HepG2 (cell line): ENCODE data around the gene HTRA3.

Experiments
- CHCHD3 ChIP-seq: sonication (generic); formaldehyde crosslinking; IDR thresholded peaks from 2 replicates; pipeline ENCODE4 v1.8.0; 2022; ENCODE audit warnings: mild to moderate bottlenecking, missing genetic modification reagents, moderate library complexity
- GPN1 ChIP-seq: sonication (generic); formaldehyde crosslinking; IDR thresholded peaks from 2 replicates; pipeline ENCODE4 v1.5.1; 2020; ENCODE audit warnings: missing genetic modification reagents, borderline replicate concordance
- RAD21 ChIP-seq: fragments of 450-650 bp; formaldehyde crosslinking; IDR thresholded peaks from 2 replicates; pipeline ENCODE4 v1.5.0; 2020; ENCODE audit warnings: mild to moderate bottlenecking
- SNRNP70 ChIP-seq: fragments of 200-400 bp; formaldehyde crosslinking; IDR thresholded peaks from 2 replicates; pipeline ENCODE4 v1.6.1; 2017; ENCODE audit warnings: mild to moderate bottlenecking, low read depth, low read length, moderate library complexity
- ZNF432 ChIP-seq: sonication (generic); formaldehyde crosslinking; IDR thresholded peaks from 2 replicates; pipeline ENCODE4 v1.5.0; 2020; ENCODE audit warnings: missing genetic modification reagents, mild to moderate bottlenecking, borderline replicate concordance
- ZNF510 ChIP-seq: sonication (generic); formaldehyde crosslinking; IDR thresholded peaks from 2 replicates; pipeline ENCODE4 v1.4.0; 2020; ENCODE audit warnings: low read depth, mild to moderate bottlenecking, missing genetic modification reagents
- ZNF557 ChIP-seq: sonication (generic); formaldehyde crosslinking; IDR thresholded peaks from 2 replicates; pipeline ENCODE4 v1.4.0; 2020; ENCODE audit warnings: missing genetic modification reagents
- ZNF878 ChIP-seq: sonication (generic); formaldehyde crosslinking; IDR thresholded peaks from 2 replicates; pipeline ENCODE4 v1.8.1; 2023; ENCODE audit warnings: mild to moderate bottlenecking, missing genetic modification reagents, moderate library complexity

- TF ChIP-seq SNRNP70 (no peak), CHCHD3 (CRISPR knock-in tag) (no peak), ZNF557 (no peak), ZNF510 (CRISPR knock-in tag) (no peak), RAD21 (no peak), ZNF878 (CRISPR knock-in tag) (no peak), ZNF432 (CRISPR knock-in tag) (no peak), GPN1 (CRISPR knock-in tag) (no peak)
Observed at GRCh38 chr4:8345946-8346814, 76.6 kb downstream of the HTRA3 start.
